NCI-H187 treated with DMSO at 0.1 percent for 48 hours (cell line): Measurements from ENCODE around the gene KHSRP.

Experiments
- DNase-seq: peaks from one replicate; lab custom pipeline; 2025; lab: John Stamatoyannopoulos, UW

The KHSRP gene

GRCh38 chr19:6392221-6393073 is 32.2 kb downstream of the KHSRP start:
- DNase-seq, result no peak

DNA sequence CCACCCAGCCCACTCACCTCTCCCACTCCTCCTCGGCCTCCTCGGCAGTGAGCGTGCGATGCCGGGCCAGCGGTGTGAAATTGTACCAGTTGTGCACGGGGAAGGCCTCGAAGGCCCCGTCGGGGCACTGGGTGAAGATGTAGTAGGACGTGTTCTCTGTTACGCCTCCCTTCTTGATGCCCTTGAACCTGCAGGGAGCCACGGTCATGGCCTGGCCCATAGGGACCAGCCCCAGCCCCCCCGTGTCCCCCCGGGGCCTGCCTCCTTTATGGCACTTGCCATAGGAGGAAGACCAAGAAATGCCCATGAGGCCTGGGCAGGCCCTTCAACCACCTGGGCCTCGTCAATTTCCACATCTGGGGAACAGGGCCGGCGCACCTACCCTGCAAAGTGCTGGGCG is 37.2 kb downstream of the KHSRP start:
- DNase-seq, result no peak

- no peak for DNase-seq
Observed at GRCh38 chr19:6384381-6384780, 40.2 kb downstream of the KHSRP start.

DNA sequence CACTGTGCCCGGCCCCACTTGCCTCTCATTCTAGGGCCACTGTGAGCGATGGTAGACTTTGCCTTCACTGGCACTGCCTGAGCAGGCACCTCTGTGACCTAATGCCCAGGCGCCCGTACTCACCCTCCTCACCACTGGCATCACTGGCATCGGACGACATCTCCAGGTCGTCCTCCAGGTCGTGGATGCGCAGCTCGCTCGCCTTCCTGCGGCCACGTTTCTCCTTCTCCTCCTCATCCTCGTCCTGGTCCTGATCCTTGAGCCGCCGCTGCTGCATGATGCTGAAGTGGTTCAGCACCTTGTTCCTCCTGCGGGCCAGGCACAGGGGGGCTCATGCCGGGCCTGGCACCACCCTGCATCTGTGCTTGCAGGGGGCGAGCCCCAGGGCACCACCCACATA is 41.4 kb downstream of the KHSRP start:
- DNase-seq, result no peak

DNA sequence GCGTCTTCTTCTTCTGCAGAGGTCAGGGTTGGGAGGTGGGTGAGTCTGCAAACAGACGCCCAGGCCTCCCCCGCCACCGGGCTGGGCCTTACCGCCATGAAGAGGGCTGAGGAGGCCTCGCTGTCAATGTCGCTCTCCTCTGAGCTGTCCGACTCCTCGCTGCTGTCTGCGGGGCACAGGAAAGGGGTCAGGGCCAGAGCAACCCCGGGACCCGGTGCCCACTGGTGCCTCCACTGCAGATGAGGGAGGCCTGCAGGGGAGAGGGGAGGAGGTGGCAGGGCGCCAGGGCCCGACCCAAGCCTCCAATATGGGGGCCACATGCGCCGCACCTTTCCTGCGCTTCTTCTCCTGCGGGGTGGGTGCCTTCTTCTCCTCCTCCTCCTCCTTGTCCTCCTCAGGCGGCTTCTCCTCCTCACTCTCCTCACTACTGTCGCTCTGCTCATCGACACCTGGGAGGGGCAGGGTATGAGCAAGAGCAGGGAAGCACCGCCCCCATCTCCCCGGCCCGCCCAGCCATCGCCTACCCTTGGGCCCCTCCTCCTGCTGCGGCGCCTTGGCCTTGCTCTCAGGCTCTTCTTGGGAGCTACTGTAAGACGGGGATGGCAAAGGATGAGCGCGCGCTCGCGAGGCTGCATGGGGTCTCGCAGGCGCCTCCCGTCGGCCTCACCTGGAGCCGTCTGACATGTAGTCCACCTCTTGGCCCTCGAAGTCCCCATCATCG is 43.4 kb downstream of the KHSRP start:
- DNase-seq, result no peak

DNA sequence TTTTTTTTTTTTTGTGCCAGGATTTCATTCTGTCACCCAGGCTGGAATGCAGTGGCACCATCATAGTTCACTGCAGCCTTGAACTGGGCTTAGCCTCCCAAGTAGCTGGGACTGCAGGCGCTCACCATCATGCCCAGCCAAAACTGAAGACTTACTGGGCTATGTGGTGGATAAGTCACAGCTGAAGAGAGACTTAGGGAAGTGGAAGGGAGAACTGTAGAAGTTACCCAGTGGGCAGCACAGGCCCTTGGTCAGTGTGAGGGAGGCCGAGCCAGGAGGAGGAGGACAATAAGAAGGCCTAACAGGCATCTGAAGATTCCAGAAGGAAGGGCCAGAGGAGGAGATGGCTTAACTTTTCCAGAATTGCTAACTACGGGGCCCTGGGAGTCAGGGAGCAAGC is 44.9 kb downstream of the KHSRP start:
- DNase-seq, result no peak

- no peak for DNase-seq
Observed at GRCh38 chr19:6378486-6378885, 46.1 kb downstream of the KHSRP start.

- no peak for DNase-seq
Observed at GRCh38 chr19:6378041-6378440, 46.6 kb downstream of the KHSRP start.

DNA sequence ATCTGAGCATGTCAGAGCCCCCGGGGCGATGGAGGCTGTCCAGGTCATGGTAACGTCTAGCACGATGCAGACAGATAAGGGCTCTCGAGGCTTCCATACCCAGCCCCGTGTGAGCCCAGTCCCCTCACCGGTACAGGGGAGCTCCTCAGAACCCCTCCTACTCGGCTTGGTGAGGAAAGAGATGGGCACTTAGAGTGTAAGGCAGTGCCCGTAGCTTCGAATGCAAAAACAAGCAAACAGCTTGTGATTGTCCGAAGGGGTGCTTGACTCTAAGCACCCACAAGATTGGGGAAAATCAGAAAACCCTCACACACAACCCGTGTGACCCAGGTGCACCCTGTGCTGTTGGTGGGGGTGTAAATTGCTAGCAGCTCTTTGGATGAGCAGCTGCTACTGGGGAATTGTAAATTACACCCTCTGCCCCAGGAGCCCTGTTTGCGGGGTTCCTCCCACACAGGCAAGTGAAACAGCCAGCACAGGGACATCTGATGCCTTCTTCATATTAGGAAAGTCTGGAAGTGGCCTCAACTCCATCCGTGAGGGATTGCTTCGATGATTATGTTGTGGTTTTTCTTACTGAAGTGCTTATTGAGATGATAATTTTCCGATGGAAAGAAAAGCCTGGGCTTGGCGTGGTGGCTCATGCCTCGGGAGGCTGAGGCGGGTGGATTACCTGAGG is 48.0 kb downstream of the KHSRP start:
- no peak for DNase-seq

GRCh38 chr19:6375411-6376010 is 49.1 kb downstream of the KHSRP start, which contains the start of gene PSPN:
TSS of gene PSPN (minus strand) at chr19:6375933. CDS start at chr19:6375849, 84 bp downstream.
- no peak for DNase-seq

- DNase-seq, result no peak
Observed at GRCh38 chr19:6374711-6375410, 49.8 kb downstream of the KHSRP start.

- no peak for DNase-seq
Observed at GRCh38 chr19:6374161-6374709, 50.4 kb downstream of the KHSRP start.

- no peak for DNase-seq
Observed at GRCh38 chr19:6373813-6374108, 50.9 kb downstream of the KHSRP start.

DNA sequence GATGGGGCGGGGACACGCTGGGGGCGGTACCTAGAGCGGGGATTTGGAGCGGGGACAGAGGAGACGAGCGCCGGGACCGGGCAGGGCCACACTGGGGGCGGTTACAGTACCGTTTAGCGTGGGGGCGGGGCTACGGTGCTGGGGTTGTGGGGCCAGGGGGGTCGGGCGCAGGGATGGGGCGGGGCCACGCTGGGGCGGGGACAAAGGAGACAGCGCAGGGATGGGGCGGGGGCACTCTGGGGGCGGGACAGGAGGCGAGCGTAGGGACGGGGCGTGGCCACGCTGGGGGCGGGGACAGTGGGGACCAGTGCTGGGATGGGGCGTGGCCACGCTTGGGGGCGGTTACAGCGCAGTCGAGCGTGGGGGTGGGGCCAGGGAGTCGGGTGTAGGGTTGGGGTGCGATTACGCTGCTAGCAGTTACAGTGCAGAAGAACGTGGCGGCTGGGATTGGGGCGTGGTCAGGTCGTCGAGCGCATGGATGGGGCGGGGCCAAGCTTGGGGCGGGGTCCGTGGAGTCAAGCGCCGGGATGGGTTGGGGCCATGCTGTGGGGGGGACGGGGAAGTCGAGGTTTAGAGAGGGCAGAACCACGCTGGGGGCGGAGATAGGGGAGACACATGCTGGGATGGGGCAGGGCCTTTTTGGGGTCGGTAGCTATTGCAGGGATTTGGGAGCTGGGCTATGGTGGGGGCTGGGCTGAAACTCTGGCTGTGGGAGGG is 51.4 kb downstream of the KHSRP start:
- peak; percentile 50 for DNase-seq

- DNase-seq, result peak; percentile 71
Observed at GRCh38 chr19:6372594-6373095, 52.0 kb downstream of the KHSRP start, which contains the start of gene ALKBH7. TSS of gene ALKBH7 (plus strand) at chr19:6372794. CDS start at chr19:6372821, 27 bp downstream.

DNA sequence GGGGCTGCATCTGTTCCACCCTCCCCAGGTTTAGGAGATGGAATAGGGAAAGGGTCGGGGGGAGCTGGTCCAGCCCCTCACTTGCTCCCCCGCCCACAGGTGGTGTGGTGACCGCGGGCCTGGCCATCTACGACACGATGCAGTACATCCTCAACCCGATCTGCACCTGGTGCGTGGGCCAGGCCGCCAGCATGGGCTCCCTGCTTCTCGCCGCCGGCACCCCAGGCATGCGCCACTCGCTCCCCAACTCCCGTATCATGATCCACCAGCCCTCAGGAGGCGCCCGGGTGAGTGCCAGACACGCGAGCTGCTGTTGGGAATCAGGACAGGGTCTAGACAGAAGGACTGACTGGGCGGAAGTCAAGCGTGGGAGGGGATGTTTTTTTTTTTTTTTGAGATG is 60.3 kb downstream of the KHSRP start:
- no peak for DNase-seq
